Retinal pigment epithelial cell (primary cell): ENCODE measurements around the gene MEIOB.
A peak's percentile ranks its signal among the peaks of the same experiment; 100 is the strongest.
"Not testable (repeated sequence)": the region's sequence is repeated elsewhere in the genome, so short reads cannot be mapped to it uniquely, and the experiment has no call there.

Experiments
- DNase-seq: peaks from one replicate; pipeline ENCODE4 v3.0.0-alpha.2; 2010; ENCODE audit warnings: low read depth
- H3K4me3 ChIP-seq: 2 replicates; pipeline ENCODE4 v1.5.1; 2011; ENCODE audit warnings: mild to moderate bottlenecking, low read length, control low read depth, moderate library complexity
- TF ChIP-seq, protein P1 (sequence below): conservative IDR thresholded peaks from 2 replicates; pipeline ENCODE4 v1.5.1; 2011; ENCODE audit warnings: low read depth, low read length, control low read depth, inconsistent platforms

The MEIOB gene

DNA sequence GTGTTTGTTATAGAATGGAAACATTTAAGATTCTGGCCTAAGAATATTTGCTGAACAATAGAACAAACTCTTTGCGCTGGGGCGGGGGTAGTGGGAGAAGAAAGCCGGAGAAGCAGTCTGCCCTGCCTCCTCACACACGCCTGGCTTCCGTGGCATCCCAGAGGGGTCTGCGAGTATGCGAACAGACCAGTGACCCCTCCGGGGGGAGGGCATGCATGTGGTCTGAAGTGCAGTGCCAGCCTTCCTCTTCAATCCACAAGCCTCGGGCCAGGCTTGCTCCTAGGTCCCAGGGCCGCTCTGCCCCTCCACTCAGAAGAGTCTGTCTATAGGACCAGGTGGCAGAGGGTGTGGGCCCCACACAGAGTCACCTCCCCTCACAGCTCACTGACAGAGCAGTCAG is 64.3 kb downstream of the MEIOB start:
- H3K4me3 ChIP-seq, result no peak overlapping the region
- TF ChIP-seq, protein P1, sequence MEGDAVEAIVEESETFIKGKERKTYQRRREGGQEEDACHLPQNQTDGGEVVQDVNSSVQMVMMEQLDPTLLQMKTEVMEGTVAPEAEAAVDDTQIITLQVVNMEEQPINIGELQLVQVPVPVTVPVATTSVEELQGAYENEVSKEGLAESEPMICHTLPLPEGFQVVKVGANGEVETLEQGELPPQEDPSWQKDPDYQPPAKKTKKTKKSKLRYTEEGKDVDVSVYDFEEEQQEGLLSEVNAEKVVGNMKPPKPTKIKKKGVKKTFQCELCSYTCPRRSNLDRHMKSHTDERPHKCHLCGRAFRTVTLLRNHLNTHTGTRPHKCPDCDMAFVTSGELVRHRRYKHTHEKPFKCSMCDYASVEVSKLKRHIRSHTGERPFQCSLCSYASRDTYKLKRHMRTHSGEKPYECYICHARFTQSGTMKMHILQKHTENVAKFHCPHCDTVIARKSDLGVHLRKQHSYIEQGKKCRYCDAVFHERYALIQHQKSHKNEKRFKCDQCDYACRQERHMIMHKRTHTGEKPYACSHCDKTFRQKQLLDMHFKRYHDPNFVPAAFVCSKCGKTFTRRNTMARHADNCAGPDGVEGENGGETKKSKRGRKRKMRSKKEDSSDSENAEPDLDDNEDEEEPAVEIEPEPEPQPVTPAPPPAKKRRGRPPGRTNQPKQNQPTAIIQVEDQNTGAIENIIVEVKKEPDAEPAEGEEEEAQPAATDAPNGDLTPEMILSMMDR, result no peak
- DNase-seq, result no peak

DNA sequence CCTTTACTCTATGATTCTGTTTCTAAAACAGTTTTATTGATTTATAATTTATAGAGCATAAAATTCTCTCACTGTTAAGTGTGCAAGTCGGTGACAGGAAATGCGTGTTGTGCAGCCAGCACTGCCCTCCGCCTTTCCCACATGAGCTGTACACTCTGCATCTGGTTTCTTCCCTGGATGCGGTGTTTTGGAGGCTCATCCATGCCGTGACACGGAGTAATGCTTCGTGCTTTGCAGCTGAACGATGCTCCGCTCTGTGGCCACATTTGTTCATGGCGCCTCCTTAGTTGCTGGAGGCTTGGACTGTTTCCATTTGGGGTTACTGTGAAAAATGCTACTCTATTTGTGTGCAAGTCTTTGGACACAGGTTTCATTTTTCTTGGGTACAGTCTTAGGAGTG is 71.3 kb downstream of the MEIOB start:
- DNase-seq, result no peak
- H3K4me3 ChIP-seq, result no peak overlapping the region
- TF ChIP-seq, protein P1, result no peak

DNA sequence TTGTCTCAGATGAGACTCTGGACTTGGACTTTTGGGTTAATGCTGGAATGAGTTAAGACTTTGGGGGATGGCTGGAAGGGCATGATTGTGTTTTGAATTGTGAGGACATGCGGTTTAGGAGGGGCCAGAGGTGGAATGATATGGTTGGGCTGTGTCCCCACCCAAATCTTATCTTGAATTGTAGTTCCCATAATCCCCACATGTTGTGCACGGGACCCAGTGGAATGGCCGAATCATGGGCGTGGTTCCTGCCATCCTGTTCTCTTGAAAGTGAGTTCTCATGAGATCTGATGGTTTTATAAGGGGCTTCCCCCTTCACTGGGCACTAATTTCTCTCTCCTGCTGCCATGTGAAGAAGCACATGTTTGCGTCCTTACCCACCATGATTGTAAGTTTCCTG is 72.7 kb downstream of the MEIOB start:
- H3K4me3 ChIP-seq, DNase-seq: not testable (repeated sequence)

DNA sequence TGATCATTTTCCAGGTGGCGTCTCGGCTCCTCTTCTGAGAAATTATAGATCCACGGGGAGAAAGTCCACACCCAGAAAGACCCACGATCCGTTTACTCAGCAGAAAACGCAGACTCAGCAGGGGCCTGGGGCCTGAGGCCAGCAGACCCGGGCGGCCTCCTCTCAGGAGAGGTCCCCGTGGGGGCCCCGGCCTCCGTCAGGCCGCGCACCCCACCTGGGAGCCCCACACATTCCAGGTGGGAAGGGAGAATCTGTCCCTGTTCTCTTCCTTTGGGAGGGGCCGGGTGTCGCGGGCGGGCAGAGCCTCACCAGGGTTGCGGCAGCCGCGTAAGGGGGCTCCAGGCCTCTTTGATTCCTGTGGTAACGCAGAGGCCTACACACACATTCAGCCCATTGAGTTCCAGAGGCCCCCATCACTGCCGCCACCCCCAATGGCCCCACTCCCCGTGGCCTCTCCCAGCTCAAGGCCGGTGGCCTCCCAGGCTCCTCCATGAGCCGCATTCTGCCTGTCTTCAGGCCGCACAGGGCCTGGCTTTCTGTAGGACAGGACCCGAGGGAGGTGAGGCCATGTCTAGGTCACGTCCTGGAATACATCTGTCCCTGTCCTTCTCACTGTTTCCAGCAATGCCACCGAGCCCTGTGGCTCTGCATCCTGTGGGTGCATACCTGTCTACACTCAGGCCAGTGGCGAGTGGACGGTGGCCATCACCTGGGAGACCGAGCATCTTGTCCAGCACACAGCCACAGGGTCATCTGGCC is 76.9 kb downstream of the MEIOB start:
- no peak for DNase-seq
- H3K4me3 ChIP-seq, result no peak overlapping the region
- TF ChIP-seq, protein P1, result no peak

DNA sequence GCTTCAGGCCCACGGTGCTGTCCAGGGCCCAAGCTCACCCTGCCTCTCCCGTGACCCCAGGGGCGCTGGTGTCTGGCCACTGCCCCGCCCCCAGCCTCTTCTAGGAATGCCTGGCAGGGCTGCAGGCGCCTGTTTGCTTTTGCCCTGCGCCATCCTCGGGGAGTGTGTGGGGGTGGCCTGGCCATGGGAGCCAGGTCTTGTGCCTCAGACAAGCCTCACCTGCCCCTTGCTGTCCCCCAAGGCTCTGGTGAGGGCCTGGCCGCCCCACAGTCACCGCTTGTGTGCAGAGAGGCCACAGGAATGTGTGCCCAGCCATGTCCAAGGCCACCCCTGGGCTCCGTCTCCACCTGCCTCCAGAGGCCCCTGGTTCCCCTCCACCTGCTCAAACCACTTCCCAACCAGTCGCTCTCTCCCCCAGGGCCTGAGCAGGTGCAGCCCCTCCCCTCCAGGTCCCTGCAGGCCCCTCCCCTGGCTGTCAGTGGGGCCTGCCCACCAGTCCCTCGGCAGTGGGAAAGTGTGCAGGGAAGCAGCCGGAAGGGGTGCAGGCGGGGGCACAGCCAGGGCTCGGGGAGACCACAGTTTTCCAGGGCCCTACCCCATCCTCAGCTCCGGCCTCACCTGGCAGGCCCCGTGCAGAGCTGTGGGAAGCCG is 77.6 kb downstream of the MEIOB start:
- DNase-seq, result no peak
- H3K4me3 ChIP-seq, result peak overlapping the region; percentile 20
- TF ChIP-seq, protein P1, result no peak

DNA sequence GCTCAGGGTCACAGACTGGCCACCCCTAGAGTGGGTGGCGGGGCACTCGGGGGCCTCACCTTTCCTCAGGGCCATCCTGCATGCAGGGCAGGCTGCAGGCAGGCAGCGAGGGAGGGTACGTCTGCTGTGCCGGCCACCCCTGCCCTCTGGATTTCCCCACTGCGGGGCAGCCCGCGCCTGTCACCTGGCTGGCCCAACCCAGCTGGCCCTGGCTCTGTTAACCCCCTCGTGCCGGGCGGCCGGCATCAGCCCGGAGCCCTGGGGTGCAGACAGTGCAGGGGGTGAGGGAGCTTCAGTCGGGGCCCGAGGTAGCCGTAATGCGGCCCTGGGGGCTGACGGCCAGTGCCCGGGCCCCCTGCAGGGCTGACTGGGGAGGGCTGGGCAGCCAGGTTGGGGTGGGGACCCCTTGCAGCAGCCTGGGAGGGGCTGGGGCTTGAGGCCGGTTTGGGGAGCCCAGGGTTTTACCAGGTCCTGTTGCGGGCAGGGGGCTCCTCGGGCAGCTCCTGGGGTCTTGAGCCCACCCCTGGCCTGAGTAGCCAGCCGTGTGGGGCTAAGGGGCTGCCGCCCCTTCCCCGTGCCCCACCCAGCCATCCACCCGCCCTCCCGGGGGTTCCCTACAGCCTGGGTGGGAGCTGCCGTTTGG is 78.3 kb downstream of the MEIOB start, which contains the start of gene IGFALS:
TSS of gene IGFALS (minus strand) at position 128 of the 643 bp plus-strand sequence. CDS start at position 75, 53 bp downstream.
- TF ChIP-seq, protein P1, result no peak
- peak within 1 kb of the TSS; percentile 20 for H3K4me3 ChIP-seq

DNA sequence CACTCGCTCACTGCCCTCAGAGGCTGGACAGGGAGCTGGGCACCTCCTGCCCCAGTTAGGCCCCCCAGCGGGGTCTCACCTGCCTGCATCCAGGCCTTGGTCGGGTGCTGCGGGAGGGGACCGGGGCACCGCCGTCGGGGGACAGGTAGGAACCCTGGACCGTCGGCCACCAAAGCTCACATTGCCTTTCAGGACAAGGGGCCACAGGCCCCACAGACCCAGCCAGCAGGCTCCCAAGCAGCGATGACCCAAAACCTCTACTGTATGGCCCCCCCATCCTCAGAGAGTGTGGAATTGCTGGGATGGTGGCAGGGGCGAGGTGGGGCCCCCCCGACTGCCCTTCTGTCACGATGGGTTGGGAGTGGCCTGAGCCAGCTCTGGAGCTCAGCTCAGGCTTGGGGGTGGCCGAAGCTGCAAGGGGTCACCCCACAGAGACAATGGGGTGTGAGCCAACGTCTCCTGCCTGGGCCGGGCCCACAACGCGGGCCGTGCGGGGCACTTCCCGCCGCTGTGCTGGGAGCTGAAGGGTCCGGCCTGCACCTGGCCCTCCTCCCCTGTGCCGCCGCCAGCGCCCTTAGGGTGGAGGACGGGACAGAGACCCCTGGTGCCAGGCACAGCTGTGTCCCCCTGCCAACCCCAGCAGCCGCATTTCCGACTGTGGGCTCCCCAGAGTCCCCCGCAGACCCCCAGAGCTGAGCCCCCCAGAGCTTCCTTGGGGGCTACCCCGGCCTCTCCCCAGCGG is 79.0 kb downstream of the MEIOB start:
- peak overlapping the region; percentile 14 for H3K4me3 ChIP-seq
- TF ChIP-seq, protein P1, result no peak
- no peak for DNase-seq

More for the DNA sequence above, 78.3 kb downstream of the MEIOB start, which contains the start of gene IGFALS:
- no peak for DNase-seq
